Gastroesophageal sphincter (tissue), 3 donors: ENCODE measurements around the gene NEK2.

Experiments used
- POLR2A ChIP-seq, 2 donors: fragments of 450-650 bp; IDR thresholded peaks; one replicate each; pipeline ENCODE4 v1.6.1; 2017; ENCODE audit warnings: antibody characterized with exemption in 2 of 2, mild to moderate bottlenecking in 2 of 2, moderate library complexity in 1 of 2
- TF ChIP-seq, protein P1 (sequence below), 4 experiments: fragments of 200-600 bp in 2 of 4; fragments of 450-650 bp in 2 of 4; sonication (generic) in 1 of 4; IDR thresholded peaks; one replicate each; pipeline ENCODE4 v1.5.1; 2017 to 2019; ENCODE audit warnings: antibody characterized with exemption in 4 of 4, mild to moderate bottlenecking in 2 of 4, moderate library complexity in 2 of 4

DNA sequence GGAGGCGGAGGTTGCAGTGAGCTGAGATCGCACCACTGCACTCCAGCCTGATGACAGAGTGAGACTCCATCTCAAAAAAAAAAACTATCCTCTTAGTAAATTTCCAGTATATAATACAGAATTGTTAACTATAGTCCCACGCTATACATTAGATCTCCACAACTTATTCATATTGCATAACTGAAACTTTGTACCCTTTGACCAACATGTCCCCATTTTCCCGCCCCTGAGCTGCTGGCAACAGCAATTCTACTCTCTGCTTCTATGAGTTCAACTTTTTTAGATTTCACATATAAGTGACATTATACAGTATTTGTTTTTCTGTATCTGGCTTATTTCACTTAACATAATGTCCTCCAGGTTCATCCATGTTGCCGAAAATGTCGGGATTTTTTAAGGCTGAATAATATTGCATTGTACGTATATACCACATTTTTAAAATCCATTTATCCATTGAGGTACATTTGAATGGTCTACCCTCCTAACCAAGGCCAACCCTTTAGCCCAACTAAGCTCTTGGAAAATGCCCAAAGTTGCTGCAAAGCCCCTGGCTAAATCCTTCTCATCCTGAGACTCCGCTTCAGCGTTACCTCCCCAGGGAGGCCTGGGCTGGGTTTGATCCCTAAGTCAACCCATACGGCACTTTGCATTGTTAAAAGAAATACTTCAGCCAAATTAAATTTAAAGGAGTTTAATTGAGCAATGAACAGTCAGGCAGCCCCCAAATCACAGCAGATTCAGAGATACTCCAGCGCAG is 34.2 kb downstream of the NEK2 start:
- TF ChIP-seq, protein P1, sequence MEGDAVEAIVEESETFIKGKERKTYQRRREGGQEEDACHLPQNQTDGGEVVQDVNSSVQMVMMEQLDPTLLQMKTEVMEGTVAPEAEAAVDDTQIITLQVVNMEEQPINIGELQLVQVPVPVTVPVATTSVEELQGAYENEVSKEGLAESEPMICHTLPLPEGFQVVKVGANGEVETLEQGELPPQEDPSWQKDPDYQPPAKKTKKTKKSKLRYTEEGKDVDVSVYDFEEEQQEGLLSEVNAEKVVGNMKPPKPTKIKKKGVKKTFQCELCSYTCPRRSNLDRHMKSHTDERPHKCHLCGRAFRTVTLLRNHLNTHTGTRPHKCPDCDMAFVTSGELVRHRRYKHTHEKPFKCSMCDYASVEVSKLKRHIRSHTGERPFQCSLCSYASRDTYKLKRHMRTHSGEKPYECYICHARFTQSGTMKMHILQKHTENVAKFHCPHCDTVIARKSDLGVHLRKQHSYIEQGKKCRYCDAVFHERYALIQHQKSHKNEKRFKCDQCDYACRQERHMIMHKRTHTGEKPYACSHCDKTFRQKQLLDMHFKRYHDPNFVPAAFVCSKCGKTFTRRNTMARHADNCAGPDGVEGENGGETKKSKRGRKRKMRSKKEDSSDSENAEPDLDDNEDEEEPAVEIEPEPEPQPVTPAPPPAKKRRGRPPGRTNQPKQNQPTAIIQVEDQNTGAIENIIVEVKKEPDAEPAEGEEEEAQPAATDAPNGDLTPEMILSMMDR (IDR thresholded peaks at IDR 0.05), result no peak
- TF ChIP-seq POLR2A (IDR thresholded peaks at IDR 0.05), result no peak
